H1 (cell line): ENCODE results near the gene SREK1IP1. TPM values are rescaled to one million over a fixed set of nuclear protein-coding genes. Genes with fewer than 3 reads are reported as not detected.

Source experiments
- CBX8 ChIP-seq: fragments of 300-800, 300-1000 bp; sonication (generic); IDR thresholded peaks from 2 replicates; pipeline ENCODE4 v1.7.1; 2016; ENCODE audit warnings: low read depth, low read length, borderline replicate concordance
- CHD1 ChIP-seq: IDR thresholded peaks from 2 replicates; pipeline ENCODE4 v1.6.1; 2012; ENCODE audit warnings: low read depth, low read length, improper control_type of control experiment
- CHD2 ChIP-seq: IDR thresholded peaks from 2 replicates; pipeline ENCODE4 v1.6.1; 2012; ENCODE audit warnings: low read length, improper control_type of control experiment
- CTBP2 ChIP-seq: IDR thresholded peaks from 2 replicates; pipeline ENCODE4 v1.7.0; 2011; ENCODE audit warnings: borderline replicate concordance, mild to moderate bottlenecking, moderate library complexity, mixed read lengths, low read length; ENCODE audit not compliant: insufficient read depth, insufficient read length
- CTCF ChIP-seq, 3 experiments: IDR thresholded peaks; 1 replicate in 2 of 3; 2 replicates in 1 of 3; pipeline versions ENCODE4 v1.5.1 to v1.6.1; 2011; ENCODE audit warnings: low read length in 3 of 3, mild to moderate bottlenecking in 3 of 3, inconsistent platforms in 2 of 3, low read depth in 1 of 3, moderate library complexity in 1 of 3; ENCODE audit not compliant: insufficient read depth in 1 of 3; ENCODE audit errors: control extremely low read depth in 1 of 3
- EP300 ChIP-seq, 2 experiments: IDR thresholded peaks; 1 replicate in 1 of 2; 2 replicates in 1 of 2; pipeline ENCODE4 v1.6.1; 2011 to 2012; ENCODE audit warnings: low read depth in 2 of 2, low read length in 2 of 2, mild to moderate bottlenecking in 2 of 2, borderline replicate concordance in 1 of 2, inconsistent platforms in 1 of 2, moderate library complexity in 1 of 2
- HDAC2 ChIP-seq, 2 experiments: fragments of 300-600 bp in 1 of 2; sonication (generic) in 1 of 2; IDR thresholded peaks; 2 replicates each; pipeline ENCODE4 v1.6.1; 2011 to 2012; ENCODE audit warnings: low read depth in 2 of 2, low read length in 2 of 2, mild to moderate bottlenecking in 2 of 2, moderate library complexity in 2 of 2, borderline replicate concordance in 1 of 2, inconsistent platforms in 1 of 2
- JUND ChIP-seq: IDR thresholded peaks from 2 replicates; pipeline ENCODE4 v1.6.1; 2011; ENCODE audit warnings: mild to moderate bottlenecking, improper control_type of control experiment, low read length
- KDM5A ChIP-seq: fragments of 200-600 bp; IDR thresholded peaks from 2 replicates; pipeline ENCODE4 v1.7.1; 2012; ENCODE audit warnings: mild to moderate bottlenecking, low read length, inconsistent platforms, mixed read lengths
- PHF8 ChIP-seq: fragments of 200-600 bp; sonication (generic); conservative IDR thresholded peaks from 2 replicates; pipeline ENCODE4 v1.7.1; 2012; ENCODE audit warnings: low read depth, mild to moderate bottlenecking, inconsistent platforms, low read length, moderate library complexity
- POU5F1 ChIP-seq: IDR thresholded peaks from 2 replicates; pipeline ENCODE4 v1.6.1; 2011; ENCODE audit warnings: low read depth, mild to moderate bottlenecking, low read length, moderate library complexity
- RBBP5 ChIP-seq: IDR thresholded peaks from 2 replicates; pipeline ENCODE4 v1.7.1; 2012; ENCODE audit warnings: low read depth, mild to moderate bottlenecking, inconsistent platforms, low read length, moderate library complexity, borderline replicate concordance
- RNF2 ChIP-seq: fragments of 200-900, 300-1000 bp; sonication (generic); IDR thresholded peaks from 2 replicates; pipeline ENCODE4 v1.7.1; 2016; ENCODE audit warnings: borderline replicate concordance, low read depth, mild to moderate bottlenecking, antibody characterized with exemption, low read length; ENCODE audit not compliant: poor library complexity, severe bottlenecking; ENCODE audit errors: missing control alignments
- SIX5 ChIP-seq: IDR thresholded peaks from 2 replicates; pipeline ENCODE4 v1.6.1; 2011; ENCODE audit warnings: mild to moderate bottlenecking, low read depth, low read length
- SP1 ChIP-seq: IDR thresholded peaks from 2 replicates; pipeline ENCODE4 v1.6.1; 2011; ENCODE audit warnings: low read depth, low read length
- SRF ChIP-seq: IDR thresholded peaks from 2 replicates; pipeline ENCODE4 v1.6.1; 2011; ENCODE audit warnings: mild to moderate bottlenecking, low read depth, low read length, moderate library complexity
- TAF1 ChIP-seq: IDR thresholded peaks from 2 replicates; pipeline ENCODE4 v1.6.1; 2011; ENCODE audit warnings: mild to moderate bottlenecking, low read depth, low read length
- USF2 ChIP-seq: IDR thresholded peaks from 2 replicates; pipeline ENCODE4 v1.6.1; 2011; ENCODE audit warnings: low read length, improper control_type of control experiment
- polyA plus RNA-seq, 7 experiments: library from polyadenylated mRNA; depleted of rRNA in 3 of 7; stranded (reverse) in 5 of 7; unstranded in 2 of 7; fragments of >200 nt in 5 of 7; fragments of 200-250 nt in 2 of 7; gene quantifications; 1 replicate in 5 of 7; 2 replicates in 1 of 7; 4 replicates in 1 of 7; pipeline versions ENCODE4 v1.2.1 to v1.2.3, GENCODE V29; 2011 to 2013; ENCODE audit warnings: missing spikeins in 2 of 7, mixed read lengths in 2 of 7
- total RNA-seq: library from RNA; stranded (reverse); fragmentation: NEBNext Ultra II Directional; extraction: Animal tissue kit (Norgen Biotek cat#: 25700); gene quantifications from 2 replicates; pipeline ENCODE4 v1.2.1, GENCODE V29; 2021

SREK1IP1 gene
- total and polyA plus RNA-seq, 2 of the 8 experiments (the other 6 are each of a cell fraction or from before 2014, with no cell fraction given) = 6.2 to 39.0 TPM

GRCh38 chr5:64768358-64769312 is at the start of gene SREK1IP1, which contains the start of gene CWC27 (continued):
- TF ChIP-seq CTBP2 (no peak), KDM5A (peak; percentile 96), POU5F1 (no peak), RBBP5 (peak; percentile 79; the same call in 1 of the 2 replicates), USF2 (no peak), RNF2 (no peak), PHF8 (peak; percentile 79), SRF (no peak), CTCF (IDR thresholded peaks at IDR 0.05; ENCODE audit: control extremely low read depth in 1 of 3, insufficient read depth in 1 of 3, low read depth in 1 of 3, low read length in 3 of 3) (peak in 1 of 3 experiments; percentile 6; a peak in 1 of 4 replicates), HDAC2 (IDR thresholded peaks at IDR 0.05; ENCODE audit: borderline replicate concordance in 1 of 2, low read depth in 2 of 2, low read length in 2 of 2) (peak in 1 of 2 experiments; percentile 88; a peak in 2 of 4 replicates), CHD1 (peak; percentile 95), CBX8 (no peak), CHD2 (no peak), SP1 (0 out of 2 replicates have a peak, but pooled peaks have one; percentile 66), SIX5 (peak; percentile 50), EP300 (IDR thresholded peaks at IDR 0.05; ENCODE audit: borderline replicate concordance in 1 of 2, low read depth in 2 of 2, low read length in 2 of 2) (peak in 1 of 2 experiments; percentile 95; a peak in 2 of 3 replicates), JUND (peak; percentile 94), TAF1 (peak; percentile 90)
